GM23338 (cell line): ENCODE data around the gene DYTN.

Experiments
- CREB1 ChIP-seq: fragments of 250-450 bp; sonication (Bioruptor Pico); IDR thresholded peaks from 2 replicates; pipeline ENCODE4 v1.5.0; 2020; ENCODE audit warnings: low read depth, mild to moderate bottlenecking, moderate library complexity
- EZH2 ChIP-seq: fragments of 200-600 bp; sonication (generic); IDR thresholded peaks from one replicate; pipeline ENCODE4 v1.8.0; 2017; ENCODE audit warnings: antibody characterized with exemption, mild to moderate bottlenecking, low read depth; ENCODE audit not compliant: unreplicated experiment
- EZH2phosphoT487 ChIP-seq: fragments of 200-600 bp; sonication (generic); IDR thresholded peaks from one replicate; pipeline ENCODE4 v1.8.1; 2018; ENCODE audit warnings: antibody characterized with exemption; ENCODE audit not compliant: unreplicated experiment
- JUNB ChIP-seq: IDR thresholded peaks from one replicate; pipeline ENCODE4 v1.6.1; 2016; ENCODE audit warnings: antibody characterized with exemption; ENCODE audit not compliant: unreplicated experiment
- POLR2AphosphoS5 ChIP-seq: IDR thresholded peaks from 2 replicates; pipeline ENCODE4 v1.6.1; 2016; ENCODE audit warnings: antibody characterized with exemption, low read depth
- REST ChIP-seq: IDR thresholded peaks from one replicate; pipeline ENCODE4 v1.6.1; 2018; ENCODE audit warnings: antibody characterized with exemption; ENCODE audit not compliant: unreplicated experiment
- TF ChIP-seq, protein P1 (sequence below), 2 experiments: fragments of 200-600 bp in 1 of 2; sonication (generic) in 1 of 2; conservative IDR thresholded peaks; 2 replicates each; pipeline versions ENCODE4 v1.5.1 to v1.6.1; 2016 to 2017; ENCODE audit warnings: antibody characterized with exemption in 2 of 2, low read depth in 2 of 2, mild to moderate bottlenecking in 2 of 2, moderate library complexity in 1 of 2

DNA sequence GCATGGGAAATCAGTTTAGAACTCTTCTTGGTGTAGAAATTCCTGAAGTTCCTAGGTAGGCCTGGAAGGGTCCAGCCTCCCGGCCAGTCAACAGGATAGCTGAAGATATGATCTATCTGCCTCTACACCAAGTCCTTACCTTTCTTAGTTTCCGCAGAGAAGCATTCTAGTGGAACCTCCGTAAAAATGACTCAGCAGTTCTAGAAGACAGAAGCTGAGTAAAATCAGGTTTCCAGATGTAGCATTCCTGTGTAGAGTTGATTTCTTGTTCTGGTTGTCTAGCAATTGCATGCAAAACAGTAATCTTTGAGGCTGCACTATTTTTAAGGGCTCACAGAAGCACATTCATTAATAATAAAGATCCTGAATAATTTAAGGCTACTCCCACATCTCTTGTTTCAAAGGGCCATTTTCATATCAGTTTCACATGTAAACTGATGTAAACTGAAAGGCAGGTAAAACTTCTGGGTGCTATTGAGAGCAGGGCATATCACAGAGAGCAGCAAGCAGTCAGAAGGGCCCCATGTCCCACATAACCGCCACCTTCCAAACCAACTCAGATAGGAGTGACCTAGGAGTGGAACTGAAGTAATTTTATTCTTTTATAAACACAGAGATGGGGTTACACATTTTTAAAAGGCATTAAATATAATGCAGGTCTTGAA is 3.2 kb upstream of the DYTN start:
- TF ChIP-seq EZH2 (no peak), REST (no peak), POLR2AphosphoS5 (no peak), JUNB (no peak), EZH2phosphoT487 (no peak), CREB1 (CRISPR knock-in tag) (no peak)
- TF ChIP-seq, protein P1, sequence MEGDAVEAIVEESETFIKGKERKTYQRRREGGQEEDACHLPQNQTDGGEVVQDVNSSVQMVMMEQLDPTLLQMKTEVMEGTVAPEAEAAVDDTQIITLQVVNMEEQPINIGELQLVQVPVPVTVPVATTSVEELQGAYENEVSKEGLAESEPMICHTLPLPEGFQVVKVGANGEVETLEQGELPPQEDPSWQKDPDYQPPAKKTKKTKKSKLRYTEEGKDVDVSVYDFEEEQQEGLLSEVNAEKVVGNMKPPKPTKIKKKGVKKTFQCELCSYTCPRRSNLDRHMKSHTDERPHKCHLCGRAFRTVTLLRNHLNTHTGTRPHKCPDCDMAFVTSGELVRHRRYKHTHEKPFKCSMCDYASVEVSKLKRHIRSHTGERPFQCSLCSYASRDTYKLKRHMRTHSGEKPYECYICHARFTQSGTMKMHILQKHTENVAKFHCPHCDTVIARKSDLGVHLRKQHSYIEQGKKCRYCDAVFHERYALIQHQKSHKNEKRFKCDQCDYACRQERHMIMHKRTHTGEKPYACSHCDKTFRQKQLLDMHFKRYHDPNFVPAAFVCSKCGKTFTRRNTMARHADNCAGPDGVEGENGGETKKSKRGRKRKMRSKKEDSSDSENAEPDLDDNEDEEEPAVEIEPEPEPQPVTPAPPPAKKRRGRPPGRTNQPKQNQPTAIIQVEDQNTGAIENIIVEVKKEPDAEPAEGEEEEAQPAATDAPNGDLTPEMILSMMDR (conservative IDR thresholded peaks at IDR 0.05; ENCODE audit: low read depth in 2 of 2), result no peak
